GM19372 (cell line): ENCODE results near the gene GP2.
"Not testable (repeated sequence)": the region's sequence is repeated elsewhere in the genome, so short reads cannot be mapped to it uniquely, and the experiment has no call there.

Experiments used
- ATAC-seq: cut with Tn5 transposase; IDR thresholded peaks from one replicate; pipeline ENCODE4 v1.9.1; 2021; ENCODE audit warnings: mild to moderate bottlenecking, low read depth, moderate library complexity; ENCODE audit not compliant: unreplicated experiment

GP2 gene

DNA sequence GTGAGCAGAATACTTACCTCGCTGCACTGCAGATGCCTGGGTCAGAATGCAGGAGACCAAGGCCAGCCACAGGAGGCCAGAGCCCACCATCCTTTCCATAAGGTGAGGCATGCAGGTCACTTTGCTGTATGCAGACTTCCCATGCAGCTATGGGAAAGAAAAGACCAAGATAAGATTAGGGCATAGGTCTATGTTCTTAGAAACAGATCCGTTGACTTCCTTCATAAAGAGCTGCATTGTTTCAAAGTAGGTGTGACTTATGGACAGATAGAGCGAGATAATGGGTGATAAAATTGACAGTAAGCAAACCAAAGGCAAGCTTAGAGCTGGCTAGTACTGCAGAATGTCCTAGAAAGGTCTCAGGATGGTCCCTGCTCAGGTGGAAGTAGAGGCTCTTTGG, 992 bp downstream of the GP2 start:
- no peak for ATAC-seq

DNA sequence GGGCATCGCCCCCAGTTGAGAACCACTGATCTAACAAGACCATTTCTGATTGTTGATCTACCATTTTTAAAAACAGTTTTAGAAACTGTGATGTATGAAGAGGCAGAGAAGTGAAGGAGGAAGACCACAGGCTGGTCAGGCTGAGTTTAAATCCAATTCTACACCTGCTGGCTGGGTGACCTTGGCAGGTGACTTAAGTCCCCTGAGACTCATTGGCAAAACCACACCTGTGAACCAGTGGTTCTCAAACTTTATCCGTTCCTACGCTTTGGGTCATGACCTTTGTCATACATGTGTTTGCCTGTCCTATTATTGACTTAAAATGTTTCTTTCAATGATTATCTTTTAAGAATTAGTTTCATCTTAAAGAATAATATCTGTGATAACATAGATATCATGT, 2.3 kb downstream of the GP2 start:
- no peak for ATAC-seq

DNA sequence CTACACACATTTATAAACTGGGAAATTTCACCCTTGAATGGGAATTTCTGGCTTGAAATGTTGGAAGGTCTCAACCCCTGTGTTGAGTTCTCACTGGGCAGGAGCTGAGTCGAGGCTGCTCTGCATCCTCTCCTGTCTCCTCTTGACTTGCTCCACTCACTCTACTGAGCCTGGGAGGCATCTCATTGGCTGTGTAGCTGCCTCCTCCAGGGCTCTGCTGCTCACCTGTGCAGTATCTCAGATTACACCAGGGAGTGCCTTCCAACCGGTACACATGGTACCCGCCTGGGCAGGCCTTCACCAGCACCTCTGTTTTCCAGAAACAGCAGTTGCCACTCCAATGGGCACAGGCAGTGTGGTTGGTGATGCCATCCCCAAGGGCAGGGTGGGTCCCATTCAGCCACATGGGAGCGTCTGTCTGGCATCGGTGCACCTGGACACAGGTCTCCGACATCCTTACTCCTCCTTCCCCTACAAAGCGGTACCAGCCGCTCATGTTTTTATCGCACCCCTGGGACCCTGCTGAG, 3.7 kb downstream of the GP2 start:
- ATAC-seq: no peak

DNA sequence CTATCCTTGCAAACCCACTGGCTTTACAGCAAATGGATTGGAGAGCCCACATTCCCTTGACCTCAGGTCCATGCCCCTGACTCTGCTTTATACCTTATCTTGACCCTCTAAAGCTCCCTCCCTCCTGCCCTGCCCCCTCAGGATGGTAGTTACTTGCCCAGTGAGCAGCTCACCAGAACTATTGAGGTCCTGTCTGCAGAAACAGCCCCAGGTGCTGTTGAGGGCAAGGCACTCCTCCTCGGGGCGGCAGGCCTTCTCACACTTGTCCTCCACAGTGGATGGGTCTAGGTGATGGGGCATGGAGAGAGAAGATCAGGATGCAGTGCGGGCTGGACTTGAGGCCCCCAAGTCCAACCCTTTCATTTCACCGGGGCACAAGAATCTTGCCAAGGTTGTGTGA, 4.6 kb downstream of the GP2 start:
- no peak for ATAC-seq

DNA sequence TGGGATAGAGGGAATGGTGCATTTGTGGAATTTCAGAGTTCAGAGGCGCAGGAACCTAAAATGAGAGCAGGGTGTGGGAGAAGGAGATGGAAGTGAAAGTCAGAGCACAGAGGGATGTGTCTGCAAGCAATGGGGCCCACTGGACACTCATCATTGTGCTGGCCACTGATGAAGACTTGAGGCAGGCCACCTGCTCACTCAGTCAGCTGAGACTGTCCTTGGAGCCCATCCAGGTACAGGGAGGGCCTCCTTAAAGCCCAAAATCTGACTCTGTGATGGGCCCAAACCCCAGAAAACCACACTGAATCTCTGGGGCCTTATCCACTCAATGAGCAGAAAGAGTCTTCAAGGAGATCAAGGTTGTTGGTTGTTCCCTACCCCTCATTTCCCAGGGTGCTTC, 5.6 kb downstream of the GP2 start:
- ATAC-seq: no peak

DNA sequence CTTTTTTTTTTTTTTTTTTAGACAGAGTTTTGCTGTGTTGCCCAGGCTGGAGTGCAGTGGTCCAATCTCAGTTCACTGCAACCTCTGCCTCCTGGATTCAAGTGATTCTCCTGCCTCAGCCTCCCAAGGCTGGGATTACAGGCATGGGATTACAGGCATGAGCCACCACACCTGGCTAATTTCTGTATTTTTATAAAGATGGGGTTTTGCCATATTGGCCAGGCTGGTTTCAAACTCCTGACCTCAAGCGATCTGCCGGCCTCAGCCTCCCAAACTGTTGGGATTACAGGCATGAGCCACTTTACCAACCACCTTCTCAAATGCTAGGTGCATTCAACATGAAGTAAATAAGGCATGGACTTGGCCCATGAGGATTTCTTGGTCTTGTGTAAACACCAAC, 6.3 kb downstream of the GP2 start:
- not testable (repeated sequence) for ATAC-seq

DNA sequence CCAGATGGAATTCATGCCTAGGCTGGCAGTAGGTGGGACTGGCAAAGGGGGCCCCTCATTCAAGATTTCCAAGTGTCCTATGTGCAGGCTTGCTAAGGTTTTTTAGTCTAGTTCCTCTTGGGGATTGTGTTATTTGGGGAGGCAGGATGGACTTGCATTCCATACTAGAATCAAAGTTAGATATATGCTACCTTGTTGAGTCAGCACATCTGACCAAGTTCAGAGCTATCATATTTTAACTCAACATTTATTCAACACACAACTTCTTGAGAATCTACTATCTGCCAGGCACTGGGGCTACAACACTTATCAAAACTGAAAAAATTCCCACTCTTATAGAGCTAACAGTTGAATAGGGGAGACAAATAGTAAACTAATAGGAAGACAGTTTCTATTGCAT, 6.7 kb downstream of the GP2 start:
- ATAC-seq: no peak

DNA sequence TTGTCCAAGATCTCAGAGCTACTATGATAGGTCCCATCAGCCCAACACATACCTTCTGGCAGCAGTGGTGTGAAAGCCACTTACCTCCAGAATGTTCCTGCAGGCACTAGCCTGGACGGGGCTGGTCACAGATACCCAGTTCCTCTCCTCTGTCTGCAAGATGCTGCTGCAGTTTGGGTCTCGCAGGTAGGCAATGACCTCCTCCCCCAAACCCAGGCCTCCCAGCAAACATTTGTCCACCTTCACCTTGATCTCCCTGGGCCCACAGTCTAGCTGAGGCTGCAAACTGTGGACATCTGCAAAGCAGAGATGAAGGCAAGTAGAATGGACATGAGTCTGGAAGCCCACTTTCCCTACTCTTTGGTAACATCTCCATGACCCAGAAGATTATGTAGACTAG, 7.1 kb downstream of the GP2 start:
- no peak for ATAC-seq

DNA sequence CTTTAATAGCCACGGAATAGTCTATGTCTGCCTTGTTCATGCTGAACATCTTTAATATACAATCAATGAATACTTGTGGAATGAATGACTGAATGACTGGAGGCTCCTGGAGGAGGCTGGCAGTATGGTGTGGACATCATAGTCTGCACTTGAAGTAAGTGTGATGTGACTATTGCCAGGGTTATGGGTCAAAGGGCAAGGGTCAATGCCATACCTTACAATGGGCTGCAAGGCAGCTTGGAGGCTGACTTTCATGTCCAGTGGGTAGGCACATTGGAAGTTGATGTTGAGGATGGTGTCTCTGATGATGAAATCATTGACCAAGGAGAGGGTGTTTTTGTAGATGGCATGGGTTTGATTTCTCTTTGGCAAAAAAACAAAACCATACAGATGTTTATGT, 7.9 kb downstream of the GP2 start:
- ATAC-seq: no peak

DNA sequence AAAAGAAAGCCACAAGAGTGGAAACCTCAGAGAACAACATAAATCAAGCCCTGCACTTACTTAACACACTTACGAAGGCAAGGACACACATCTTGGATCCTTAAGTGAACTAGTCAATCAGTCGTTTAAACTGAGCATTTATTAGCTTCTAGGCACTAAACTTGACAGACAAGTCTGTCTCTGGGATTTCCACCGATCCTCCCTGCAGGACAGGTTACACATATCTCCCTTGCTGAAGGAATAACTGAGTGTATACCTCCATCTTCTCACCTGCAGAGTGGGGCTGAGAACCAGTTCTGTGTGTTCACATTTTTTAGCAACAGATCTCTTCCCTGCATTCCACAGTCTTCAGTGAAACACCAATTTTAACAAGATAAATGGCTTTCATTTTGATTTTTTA, 8.9 kb downstream of the GP2 start:
- no peak for ATAC-seq

DNA sequence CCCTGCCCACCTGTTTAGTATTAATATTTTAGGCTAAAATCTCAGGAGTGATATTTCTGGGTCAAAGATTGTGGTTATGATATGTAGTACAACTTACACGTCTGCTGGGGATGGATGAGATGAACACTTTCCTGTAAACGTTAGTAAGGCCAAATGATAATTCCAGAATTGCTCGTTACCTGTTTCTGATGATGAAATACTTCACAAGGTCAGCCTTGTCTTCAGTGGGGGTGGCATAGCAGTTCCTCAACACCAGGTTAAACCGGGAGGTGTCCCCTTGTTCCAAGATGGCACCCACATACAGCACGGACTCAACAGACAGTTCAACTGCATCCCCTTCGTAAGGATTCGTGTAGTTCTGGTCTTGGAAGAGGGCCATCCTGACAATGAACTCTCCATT, 9.3 kb downstream of the GP2 start:
- ATAC-seq: no peak

DNA sequence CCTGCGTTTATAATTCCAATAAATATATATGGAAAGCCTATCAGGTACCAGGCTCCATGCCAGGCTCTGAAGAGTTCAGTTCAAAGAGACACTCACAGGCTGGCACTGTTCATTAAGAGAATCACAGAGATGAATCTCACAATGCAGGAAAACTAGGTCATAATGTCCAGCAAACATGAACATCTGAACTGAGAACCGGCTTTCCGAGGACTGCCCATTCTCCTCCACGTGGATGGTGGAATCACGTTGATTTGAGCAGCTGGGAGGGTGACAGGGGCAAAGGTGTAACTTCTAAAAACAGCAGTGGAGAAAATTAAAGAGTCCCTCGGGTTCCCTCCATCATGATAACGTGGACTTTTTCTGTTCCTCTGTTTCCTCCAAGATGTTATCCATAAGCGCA, 10.2 kb downstream of the GP2 start:
- ATAC-seq: no peak

DNA sequence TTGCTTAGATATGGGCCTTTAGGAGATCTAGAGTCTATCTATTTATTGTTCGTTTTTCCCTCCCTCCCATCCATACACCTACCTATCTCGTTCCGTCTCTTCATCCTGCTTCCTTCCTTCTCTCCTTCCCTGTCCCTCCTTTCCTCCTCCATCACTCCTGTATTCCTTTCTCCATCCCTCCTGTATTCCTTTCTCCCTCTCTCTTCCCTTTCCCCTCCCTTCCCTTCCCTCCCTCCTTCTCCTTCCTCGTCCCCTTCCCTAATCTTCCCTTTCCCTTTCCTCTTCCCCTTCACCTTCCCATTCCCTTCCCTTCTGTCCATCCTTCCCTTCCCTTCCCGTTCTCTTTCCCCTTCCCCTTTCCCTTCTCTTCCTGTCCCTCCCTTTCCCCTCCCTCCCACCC, 10.6 kb downstream of the GP2 start:
- no peak for ATAC-seq

DNA sequence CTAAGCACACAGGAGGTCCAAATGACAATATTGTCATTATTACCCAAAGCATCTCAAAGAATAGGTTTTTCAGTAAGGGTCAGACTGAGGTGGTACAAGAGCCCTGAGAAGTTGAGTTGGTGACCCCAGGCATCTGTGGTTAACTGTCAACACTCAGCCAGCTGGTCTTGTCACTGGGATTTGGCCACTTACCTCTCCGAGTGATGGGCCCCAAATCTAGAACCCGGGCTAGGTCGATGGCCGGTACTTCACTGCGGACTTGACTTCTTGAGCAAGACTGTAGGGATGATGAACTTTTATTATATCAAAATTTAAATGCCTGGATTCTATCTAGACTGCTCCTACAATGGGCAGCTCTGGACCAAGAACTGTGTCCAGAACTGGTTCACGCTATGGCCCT, 11.5 kb downstream of the GP2 start:
- no peak for ATAC-seq

DNA sequence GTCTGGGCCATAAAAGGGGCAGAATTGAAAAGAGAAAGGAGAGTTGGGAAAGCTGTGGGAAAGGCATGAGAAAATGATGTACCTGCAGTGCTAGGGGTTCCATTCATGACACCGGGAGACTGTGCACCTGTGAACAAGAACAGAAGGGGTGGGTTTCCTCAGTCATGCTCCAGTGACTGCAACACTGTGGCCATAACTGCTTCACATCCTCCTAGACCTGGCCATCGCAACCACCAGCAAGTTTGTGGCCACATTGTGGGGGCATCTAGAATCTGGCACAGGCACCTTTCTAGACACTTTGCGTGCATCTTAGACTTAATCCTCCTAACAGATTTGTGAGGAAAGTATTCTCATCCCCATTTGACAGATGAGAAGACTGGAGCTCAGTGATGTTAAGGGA, 12.7 kb downstream of the GP2 start:
- ATAC-seq: no peak

DNA sequence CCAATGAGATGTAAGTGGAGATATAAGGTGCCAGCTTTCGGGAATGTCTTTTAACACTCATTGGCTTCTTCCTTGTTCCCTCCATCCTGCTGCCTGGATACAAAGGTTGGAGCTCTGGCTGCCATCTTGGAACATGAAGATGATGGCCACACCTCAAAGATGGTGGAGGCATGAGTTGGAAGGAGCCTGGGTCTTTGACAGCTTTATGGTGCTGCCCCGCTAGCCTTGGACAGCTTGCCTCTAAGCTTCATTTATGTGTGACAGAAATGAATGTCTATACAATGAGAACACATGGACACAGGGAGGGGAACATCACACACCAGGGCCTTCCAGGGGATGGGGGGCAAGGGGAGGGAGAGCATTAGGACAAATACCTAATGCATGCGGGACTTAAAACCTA, 13.6 kb downstream of the GP2 start:
- no peak for ATAC-seq

DNA sequence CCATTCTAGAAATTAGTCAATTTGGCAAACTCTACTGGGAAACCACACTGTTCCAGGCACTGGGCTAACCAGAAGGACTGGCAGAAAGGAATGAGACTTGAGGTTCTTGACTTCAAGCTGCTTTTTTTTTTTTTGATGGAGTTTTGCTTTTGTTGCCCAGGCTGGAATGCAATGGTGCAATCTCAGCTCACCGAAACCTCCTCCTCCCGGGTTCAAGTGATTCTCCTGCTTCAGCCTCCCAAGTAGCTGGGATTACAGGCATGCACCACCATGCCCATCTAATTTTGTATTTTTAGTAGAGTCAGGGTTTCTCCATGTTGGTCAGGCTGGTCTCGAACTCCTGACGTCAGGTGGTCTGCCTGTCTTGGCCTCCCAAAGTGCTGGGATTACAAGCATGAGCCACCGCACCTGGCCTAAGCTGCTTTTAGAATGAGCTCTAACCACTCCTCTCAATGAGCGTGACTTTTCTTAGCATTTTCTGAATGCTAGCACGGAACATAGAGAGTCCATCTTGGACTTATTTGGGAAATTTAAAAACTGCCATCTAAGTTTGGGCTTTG, 14.7 kb downstream of the GP2 start:
- ATAC-seq: not testable (repeated sequence)

DNA sequence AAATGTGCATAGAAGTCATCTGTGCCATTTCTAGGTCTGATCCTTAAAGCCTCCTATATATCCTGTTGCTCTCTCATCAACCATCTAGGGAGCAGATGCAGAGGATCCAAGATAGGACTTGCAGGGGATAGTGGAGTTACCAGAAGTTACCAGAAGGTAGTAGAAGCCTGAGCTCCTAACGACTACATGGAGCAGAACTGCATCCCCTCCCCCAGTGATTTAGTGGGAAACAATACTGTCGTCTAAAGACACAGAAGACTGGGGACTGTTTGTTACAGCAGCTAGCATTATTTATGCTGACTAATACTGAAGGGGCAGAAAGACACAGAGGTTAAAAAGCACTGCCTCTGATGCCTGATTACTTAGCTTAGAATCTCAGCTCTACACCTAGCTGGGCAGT, 15.8 kb downstream of the GP2 start:
- no peak for ATAC-seq

DNA sequence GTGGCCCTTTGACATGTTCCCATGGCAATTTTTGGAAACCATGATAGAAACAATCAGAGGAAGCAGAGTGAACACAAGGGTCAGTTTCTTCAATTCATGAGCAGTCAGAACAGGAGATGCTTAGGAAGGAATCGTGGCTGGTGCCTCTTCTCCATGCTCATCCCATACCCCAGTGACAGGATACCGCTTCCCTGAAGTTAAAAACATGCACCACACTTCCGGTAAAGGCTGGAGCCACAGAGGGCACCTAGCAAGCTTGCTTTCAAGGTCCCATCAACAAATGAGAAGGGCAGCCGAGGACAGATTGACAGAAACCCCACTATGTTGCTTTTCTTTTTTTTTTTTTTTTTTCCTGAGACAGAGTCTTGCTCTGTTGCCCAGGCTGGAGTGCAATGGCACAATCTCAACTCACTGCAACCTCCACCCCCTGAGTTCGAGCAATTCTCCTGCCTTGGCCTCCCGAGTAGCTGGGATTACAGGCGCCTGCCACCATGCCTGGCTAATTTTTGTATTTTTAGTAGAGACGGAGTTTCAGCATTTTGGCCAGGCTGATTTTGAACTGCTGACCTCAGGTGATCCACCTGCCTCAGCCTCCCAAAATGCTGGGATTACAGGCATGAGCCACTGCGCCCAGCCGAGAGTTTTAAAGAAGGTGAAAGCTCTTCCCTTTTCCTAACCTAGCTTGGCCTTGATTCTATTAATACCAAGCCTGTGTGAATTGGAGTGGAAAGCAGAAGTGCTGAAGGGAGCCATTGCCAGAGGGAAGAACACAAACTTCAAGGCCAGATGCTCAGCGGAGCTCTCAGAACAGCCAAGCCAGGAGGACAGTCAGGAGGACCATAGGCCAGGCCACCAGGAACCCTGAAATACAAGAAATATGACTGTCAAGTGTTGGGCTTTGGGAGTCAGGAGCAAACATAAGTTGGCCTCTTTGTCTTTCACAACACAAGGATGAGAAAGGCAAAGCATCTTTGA, 16.6 kb downstream of the GP2 start:
- ATAC-seq: no peak

DNA sequence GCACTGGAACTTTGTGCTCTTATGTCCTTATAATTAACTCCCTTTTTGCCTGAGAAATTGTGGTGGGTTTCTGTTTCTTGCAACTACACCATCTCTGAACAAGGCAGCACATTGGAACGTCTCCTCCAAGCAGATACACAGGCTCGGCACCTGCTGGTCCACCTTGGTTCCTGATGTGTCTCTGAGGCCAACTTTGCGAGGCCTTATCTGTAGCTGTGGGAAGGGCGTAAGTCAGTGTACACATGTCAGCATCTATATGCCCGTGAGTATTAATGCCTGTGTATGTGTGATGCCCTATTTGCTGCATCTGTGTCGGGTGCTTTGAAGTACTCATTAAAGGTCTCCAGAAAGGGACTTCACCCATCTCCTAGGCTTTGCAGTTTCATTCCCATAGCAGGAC, 17.5 kb downstream of the GP2 start:
- no peak for ATAC-seq

DNA sequence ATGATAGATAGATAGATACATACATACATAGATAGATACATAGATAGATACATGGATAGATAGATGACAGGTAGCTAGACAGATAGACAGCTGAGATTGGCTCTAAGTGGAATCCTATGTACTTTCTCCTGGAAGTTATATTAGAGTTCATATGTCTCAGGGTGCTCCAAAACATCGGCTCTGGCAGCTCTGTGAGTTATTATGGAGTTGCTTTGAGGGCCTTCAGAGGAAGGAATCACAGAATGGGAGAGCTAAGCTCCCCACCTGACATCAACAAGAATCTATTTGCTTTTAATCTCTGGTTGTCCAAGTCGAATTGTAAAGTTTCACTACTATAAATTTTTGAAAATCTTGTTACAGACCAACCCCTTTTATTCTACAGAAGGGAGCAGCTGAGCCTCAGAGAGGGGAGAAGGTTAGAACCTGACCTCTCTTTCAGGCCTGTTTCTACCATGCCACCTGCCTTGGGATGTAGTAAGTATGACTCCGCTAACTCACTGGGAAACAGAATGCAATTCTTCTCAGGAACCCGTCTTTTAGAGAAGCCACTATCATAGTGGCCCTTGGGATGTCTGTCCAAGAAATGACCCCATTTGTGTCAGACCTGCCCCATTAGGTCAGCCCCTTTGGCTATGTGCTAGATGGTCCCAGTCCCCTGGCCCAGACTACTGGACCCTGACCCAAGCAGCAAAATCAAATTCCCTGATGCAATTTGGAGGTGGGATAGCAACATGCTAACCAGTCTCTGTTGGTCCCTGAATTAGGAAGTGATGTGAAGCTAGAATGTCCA, 18.3 kb downstream of the GP2 start:
- ATAC-seq: no peak
